Measurements from ENCODE around the gene CISD1.

CISD1 gene

DNA sequence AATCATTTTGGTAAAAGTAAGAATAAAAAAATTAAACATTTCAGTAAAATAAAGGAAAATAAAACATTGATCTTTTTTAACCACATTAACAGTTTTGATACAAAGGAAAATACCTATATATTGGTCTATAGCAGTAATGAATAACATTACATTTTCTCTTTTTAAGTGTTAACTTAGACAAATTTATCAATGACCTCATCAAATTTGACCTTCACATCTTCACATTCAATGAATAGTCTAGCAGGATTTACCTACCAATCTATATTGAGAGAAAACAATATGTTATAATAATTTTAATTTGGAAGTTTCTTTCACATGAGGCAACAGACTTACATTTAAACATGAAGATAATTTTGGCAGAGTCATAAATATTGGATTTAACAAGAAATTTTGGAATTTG, 47.9 kb downstream of the CISD1 start:
- DNase-seq: no peak

DNA sequence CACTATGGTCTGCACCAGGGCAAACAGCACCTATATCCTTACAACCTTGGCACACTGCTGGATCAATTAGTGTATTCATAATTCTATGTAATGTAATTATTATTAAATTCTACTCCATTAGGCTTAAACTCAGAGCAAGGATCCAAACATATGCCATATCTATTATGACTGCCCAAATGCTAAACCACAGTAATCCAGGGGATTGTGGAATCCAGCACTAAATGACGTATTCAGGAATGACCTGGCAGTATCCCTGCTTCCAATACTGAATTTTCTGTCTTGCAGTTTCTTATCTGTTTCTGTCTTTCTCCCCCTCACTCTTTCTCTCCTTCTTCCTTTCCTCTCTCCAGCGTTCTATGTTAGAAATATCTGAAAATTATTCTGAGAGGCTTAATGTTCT, 49.4 kb downstream of the CISD1 start:
- no peak for DNase-seq

GRCh38 chr10:58319599-58319998, 50.6 kb downstream of the CISD1 start:
- no peak for DNase-seq

DNA sequence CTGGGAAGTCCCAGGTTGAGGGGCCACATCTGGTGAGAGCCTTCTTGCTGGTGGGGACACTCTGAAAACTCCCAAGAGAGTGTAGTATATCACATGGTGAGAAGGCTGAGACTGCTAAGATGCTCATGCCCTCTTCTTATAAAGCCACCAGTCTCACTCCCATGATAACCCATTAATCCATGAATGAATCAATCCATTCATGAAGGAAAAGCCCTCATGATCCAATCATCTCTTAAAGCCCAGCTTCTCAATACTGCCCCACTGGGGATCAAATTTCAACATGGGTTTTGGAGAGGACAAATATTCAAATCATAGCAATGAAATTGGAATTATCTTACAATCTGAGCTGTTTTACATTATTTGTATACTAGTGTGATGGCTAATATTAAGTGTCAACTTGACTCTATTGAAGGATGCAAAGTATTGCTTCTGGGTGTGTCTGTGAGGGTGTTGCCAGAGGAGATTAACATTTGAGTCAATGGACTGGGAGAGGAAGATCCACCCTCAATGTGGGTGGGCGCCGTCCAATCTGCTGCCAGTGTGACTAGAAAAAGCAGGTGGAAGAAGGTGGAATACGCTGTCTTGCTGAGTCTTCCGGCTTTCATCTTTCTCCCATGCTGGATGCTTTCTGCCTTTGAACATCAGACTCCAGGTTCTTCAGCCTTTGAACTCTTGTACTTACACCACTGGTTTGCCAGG, 51.5 kb downstream of the CISD1 start:
- DNase-seq: no peak

GRCh38 chr10:58322072-58322834, 53.3 kb downstream of the CISD1 start:
- DNase-seq: no peak

DNA sequence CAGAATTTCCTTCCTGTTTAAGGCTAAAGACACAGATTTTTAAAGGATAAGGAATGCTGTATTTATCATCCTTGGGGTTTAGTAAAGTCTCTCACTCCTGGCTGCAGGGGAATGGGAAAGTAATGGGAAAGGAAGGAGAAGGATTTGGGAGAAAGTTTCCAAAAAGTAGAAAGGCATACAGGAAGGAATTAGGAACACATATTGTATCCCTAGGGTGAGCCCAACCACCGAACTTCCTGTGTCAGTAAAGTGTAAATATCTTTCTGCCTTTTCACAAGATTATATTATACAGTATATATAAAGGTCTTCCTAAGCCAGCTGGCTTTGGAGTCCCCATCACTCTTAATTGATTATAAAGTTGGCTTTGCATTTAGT, 53.9 kb downstream of the CISD1 start:
- no peak for DNase-seq

GRCh38 chr10:58326967-58327381, 58.0 kb downstream of the CISD1 start:
- no peak for DNase-seq

GRCh38 chr10:58328233-58328632, 59.3 kb downstream of the CISD1 start:
- no peak for DNase-seq

DNA sequence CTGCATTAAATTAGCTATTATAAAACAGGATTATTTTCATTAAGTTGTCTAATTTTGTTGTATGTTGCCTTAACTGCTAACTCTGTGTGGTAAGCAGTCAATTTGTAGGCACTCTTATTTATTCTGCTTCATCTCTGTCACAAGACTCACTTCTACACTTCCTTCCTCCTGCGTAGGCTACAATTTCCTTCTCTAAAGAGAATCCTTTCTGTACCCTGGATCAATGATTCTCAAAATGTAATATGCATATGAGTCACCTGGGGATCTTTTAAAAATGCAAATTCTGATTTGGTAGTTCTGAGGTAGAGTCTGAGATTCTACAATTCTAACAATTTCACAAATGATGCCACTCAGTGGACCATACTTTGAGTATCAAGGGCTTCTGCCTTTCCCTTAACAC, 61.5 kb downstream of the CISD1 start:
- DNase-seq: no peak

DNA sequence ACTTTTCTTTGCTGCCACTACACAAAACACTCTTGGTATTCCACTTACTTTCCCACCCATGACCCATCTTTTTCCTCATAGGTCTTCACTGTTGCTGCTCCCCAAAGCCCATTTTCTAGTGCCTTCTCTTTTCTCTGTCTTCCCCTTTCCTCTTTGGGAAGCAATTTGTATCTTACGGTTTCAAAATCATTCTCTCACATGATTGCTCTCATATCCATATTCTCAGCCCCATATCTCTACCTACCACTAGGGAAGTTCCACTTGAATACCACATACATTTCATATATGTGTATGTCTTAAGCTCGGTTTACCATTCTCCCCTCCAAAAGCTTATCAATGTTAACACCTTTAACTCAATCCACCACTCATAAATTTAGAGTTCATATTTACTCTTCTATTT, 62.7 kb downstream of the CISD1 start:
- DNase-seq: no peak

DNA sequence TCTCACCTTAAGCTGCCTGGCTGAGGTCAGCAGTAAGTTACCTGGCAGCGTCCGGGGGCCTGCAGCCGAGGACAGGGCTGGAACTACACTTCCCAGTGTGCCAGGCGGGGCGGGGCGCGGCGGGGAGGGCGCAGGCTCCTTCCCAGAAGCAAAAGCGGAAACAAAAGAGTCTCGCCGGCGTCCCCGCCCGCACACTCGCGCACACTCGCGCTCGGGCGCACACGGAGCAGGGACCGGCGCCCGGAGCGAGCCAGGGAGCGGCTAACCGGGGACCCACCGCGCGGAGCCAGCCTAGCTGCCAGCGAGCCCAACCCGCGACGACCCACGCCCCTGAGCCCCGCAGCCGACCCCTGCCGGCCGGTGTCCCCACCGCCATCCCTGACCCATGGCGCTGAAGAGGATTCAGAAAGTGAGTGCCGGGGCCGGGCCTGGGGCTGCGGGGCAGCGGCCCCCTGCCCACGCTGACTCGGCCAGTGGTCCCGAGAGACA, 65.9 kb downstream of the CISD1 start, which contains the start of gene UBE2D1:
Gene UBE2D1 (plus strand): TSS at position 190 of the 489 bp plus-strand sequence. CDS start 196 bp downstream, at position 386.
- peak in 1 of 2 experiments; percentile 52 for DNase-seq

DNA sequence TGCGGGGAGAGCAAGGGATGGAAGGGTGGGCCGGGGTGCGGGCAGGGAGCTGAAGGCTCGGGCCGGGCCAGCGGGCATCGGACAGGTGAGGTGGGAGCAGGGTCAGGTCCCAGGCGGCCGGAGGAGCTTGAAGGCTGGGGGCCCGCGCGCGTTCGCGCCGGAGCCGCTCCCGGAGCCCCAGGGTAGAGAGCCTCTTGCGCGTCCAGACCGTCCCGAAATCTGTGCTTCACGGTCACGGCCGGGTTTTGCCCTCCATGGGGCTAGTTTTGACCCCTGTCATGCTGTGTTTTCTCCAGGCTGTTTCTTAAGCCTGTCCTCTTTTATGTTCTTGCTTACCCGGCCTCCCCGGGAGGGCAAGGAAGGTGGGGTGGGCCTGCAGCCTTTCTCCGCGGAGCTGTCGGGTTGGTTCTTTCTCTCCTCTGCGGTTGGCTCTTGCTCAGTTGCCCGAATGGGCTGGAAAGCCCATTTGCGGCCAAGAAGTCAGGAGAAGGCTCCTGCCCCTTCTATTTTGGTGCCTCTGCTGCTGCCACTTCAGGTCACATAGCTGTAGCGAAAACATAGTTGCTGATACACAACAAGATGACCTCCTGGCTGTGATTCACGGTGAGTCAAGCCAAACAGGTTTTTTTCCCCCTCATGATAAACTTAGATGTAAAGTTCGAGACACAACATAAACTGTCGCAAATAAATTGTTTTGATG, 66.5 kb downstream of the CISD1 start:
- DNase-seq: no peak

- no peak for DNase-seq
These were observed 67.3 kb downstream of the CISD1 start for GRCh38 chr10:58336242-58336641.

Data from NCI-H187 (cell line).